Fibroblast of villous mesenchyme (primary cell): ENCODE data around the gene ZNF655. TPM values are rescaled to one million over a fixed set of nuclear protein-coding genes. Genes with fewer than 3 reads are reported as not detected.

Experiments
- DNase-seq: peaks from one replicate; pipeline ENCODE4 v3.0.0-alpha.2; 2010; ENCODE audit warnings: low read depth
- H3K4me3 ChIP-seq: 2 replicates; pipeline ENCODE4 v1.5.1; 2011; ENCODE audit warnings: low read depth, mild to moderate bottlenecking, low read length
- CTCF ChIP-seq: IDR thresholded peaks from 2 replicates; pipeline ENCODE4 v1.5.1; 2012; ENCODE audit warnings: low read depth, mild to moderate bottlenecking, low read length; ENCODE audit not compliant: insufficient read depth
- total RNA-seq: library from RNA; depleted of rRNA; stranded (reverse); fragments of >200 nt; gene quantifications from 2 replicates; pipeline ENCODE4 v1.2.3, GENCODE V29; 2012

ZNF655 gene
- total RNA-seq, 1 donor, result 88.5 TPM

- TF ChIP-seq CTCF, result no peak
- no peak for DNase-seq
- no peak overlapping the region for H3K4me3 ChIP-seq
Measured at GRCh38 chr7:99594948-99595745, 36.7 kb downstream of the ZNF655 start.

GRCh38 chr7:99596408-99596955, 38.0 kb downstream of the ZNF655 start:
- no peak overlapping the region for H3K4me3 ChIP-seq
- TF ChIP-seq CTCF, result no peak
- no peak for DNase-seq

GRCh38 chr7:99597762-99598501, 39.5 kb downstream of the ZNF655 start, which contains the start of gene TMEM225B:
Gene TMEM225B (plus strand): TSS chr7:99598267. CDS start chr7:99604389, 6,122 bp downstream.
- no peak within 1 kb of the TSS for H3K4me3 ChIP-seq
- no peak for DNase-seq
- TF ChIP-seq CTCF, result no peak

GRCh38 chr7:99599836-99600235, 41.4 kb downstream of the ZNF655 start:
- no peak overlapping the region for H3K4me3 ChIP-seq
- TF ChIP-seq CTCF, result no peak
- no peak for DNase-seq

- no peak for TF ChIP-seq CTCF
- DNase-seq, result no peak
- no peak overlapping the region for H3K4me3 ChIP-seq
Measured at GRCh38 chr7:99601656-99602310, 43.3 kb downstream of the ZNF655 start.

- no peak for TF ChIP-seq CTCF
Measured at GRCh38 chr7:99605527-99605926, 47.1 kb downstream of the ZNF655 start.

More at GRCh38 chr7:99605527-99605926, 47.1 kb downstream of the ZNF655 start:
- H3K4me3 ChIP-seq, result no peak overlapping the region
- DNase-seq, result no peak
